Effector CD8-positive, alpha-beta T cell (primary cell): Measurements from ENCODE around the gene GTF3C2.
"Not testable (repeated sequence)": the region's sequence is repeated elsewhere in the genome, so short reads cannot be mapped to it uniquely, and the experiment has no call there.

Experiments
- DNase-seq: peaks from one replicate; lab custom pipeline; 2025; lab: John Stamatoyannopoulos, UW

GTF3C2 gene

GRCh38 chr2:27370816-27371620, 14.5 kb upstream of the GTF3C2 start:
- no peak for DNase-seq

GRCh38 chr2:27370026-27370815, 13.7 kb upstream of the GTF3C2 start, which contains the start of the genes EIF2B4 and SNX17:
EIF2B4 (minus strand) TSS chr2:27370338; CDS start chr2:27370314, 24 bp downstream.
SNX17 (plus strand) TSS chr2:27370616; CDS start chr2:27370744, 128 bp downstream.
- peak; percentile 98 for DNase-seq

DNA sequence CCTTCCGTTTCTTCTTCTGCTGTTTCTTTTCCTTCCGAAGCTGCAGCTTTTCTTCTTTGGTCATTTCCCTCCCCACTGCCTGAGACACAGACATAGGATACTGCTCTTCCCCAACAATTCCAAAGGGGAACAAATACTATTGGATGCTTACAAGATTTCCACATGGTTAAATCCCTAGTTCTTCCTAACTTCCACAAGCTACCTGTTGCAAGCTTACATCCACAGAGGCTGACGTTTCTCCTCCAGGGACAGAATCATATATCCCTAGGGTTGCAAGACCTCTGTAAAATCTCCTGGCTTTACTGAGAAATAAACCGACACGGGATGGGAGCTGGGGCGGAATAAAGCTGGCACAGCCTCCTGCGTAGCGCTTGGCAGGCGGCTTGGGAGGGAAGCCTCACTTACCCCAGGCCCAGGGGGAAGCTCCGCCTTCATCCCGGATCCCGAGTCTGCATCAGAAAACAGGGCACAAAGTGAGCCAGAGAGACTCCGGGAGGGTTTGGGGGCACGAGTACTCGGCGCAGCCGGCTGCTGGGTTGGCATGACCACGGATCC, 13.0 kb upstream of the GTF3C2 start:
- no peak for DNase-seq

DNA sequence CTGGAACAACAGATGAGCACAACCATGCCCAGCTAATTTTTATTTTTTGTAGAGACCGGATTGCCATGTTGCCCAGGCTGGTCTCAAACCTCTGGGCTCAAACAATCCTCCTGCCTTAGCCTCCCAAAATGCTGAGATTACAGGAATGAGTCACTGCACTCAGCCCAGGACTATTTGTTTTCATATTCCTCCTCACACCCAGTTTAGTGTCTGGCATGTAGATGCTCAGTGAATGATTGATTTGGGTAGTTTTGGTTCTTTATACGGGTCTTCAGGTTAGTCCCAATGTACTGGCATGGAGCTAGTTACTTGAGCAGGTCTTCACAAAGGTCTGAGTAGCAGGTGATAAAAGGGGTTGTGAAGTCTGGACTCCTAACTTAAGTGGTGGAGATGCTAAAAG, 7.4 kb upstream of the GTF3C2 start:
- DNase-seq, result no peak

- DNase-seq, result no peak
These were observed 6.3 kb upstream of the GTF3C2 start for GRCh38 chr2:27362678-27363420.

- peak; percentile 48 for DNase-seq
These were observed 545 bp downstream of the GTF3C2 start for GRCh38 chr2:27356056-27356381.

- DNase-seq, result no peak
These were observed 2.0 kb downstream of the GTF3C2 start for GRCh38 chr2:27354597-27354927.

DNA sequence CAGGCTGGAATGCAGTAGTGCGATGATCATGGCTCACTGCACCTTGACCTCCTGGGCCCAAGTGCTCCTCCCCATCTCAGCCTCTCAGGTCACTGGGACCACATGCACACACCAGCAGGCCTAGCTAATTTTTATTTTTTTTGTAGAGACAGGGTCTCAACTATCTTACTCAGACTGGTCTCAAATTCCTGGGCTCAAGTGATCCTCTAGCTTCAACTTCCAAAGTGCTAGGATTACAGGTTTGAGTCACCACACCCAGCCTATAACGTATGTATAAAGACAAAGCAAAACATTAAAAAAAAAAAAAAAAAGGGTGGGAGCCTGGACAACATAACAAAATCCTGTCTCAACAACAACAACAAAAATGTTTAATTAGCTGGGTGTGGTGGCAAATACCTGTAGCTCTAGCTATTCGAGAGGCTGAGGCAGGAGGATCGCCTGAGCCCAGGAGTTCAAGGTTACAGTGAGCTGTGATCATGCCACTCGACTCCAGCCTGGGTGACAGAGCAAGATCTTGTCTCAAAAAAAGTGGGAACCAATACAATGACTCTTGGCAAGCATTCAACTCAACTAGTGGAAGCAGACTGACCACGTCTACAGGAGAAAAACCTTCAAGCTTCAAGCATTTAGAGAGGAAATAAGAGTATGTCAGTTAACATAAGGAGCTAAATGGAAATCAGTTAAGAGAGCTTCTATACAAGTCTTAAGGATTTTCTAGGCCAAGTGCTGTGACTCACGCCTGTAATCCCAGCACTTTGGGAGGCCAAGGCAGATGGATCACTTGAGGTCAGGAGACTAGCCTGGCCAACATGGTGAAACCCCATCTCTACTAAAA, 2.6 kb downstream of the GTF3C2 start:
- DNase-seq, result no peak

- not testable (repeated sequence) for DNase-seq
These were observed 3.2 kb downstream of the GTF3C2 start for GRCh38 chr2:27353386-27353761.

DNA sequence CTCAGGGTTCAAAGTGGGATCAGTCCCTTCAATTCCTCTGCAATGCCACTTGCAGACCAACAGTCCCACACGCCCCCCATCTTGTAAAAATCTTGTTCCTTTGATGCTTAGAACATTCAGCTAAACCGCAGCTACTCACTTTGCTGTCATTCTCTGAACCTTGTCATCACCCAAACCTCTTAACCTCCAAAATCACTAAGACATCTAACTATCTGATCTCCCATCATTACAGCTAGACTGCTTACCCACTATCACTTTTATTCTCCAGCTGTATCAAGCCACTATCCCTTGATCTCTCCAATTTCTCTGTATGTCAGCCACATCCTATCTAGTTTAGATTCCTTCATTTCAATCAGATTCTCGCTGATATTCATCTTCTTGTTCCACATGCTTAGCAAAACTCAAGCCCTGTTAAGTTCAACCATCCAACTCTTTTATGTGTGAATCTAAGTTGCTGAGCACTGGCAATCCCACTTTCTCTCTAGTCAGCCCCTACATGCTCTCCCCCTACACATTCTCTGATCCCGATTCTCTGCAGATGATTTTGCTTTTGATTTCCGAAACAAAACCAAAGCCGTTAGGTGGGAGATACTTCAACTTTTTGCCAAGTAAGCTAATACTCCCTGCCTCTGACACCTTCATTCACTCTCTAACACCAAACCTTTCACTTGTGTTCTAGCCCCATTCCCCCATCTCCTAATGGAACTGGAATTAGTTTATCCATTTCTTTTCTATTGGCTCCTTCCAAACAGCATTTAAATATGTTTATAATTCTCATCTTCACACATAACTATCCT, 4.6 kb downstream of the GTF3C2 start:
- DNase-seq, result no peak

DNA sequence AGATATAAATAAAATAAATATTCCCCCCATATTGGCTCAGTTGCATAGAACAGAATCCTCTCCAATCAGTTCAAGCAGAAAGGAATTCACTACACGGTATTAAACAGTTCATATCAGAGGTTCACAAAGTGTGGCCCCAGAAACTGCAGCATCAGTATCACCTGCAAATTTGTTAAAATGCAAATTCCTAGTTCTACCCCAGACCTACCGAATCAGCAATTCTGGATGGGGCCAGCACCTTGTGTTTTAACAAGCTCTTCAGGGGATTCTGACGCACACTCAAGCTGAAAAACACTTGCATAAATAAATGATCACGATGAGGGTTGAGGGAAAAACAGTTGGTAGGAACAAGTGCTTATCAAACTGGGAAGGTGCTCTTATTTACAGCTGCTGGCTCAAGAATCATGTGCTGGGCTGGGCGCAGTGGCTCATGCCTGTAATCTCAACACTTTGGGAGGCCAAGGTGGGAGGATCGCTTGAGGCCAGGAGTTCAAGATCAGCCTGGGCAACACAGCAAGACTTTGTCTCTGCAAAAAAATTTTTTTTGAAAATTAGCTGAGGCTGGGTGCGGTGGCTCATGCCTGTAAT, 6.4 kb downstream of the GTF3C2 start:
- DNase-seq, result no peak

DNA sequence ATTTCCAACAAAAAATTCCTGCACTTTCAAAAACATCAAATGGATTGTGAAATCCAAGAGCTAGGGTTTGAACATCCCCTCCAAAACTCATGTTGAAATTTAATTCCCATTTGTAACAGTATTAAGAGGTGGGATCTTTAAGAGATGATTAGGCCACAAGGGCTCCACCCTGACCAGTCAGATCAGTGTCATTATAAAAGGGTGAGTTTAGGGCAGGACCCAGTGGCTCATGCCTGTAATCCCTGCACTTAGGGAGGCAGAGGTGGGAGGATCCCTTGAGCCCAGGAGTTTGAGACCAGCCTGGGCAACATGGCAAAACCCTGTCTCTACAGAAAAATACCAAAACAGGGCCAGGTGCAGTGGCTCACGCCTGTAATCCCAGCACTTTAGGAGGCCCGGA, 8.9 kb downstream of the GTF3C2 start:
- DNase-seq, result no peak

- DNase-seq, result no peak
These were observed 20.4 kb downstream of the GTF3C2 start for GRCh38 chr2:27336173-27336572.

DNA sequence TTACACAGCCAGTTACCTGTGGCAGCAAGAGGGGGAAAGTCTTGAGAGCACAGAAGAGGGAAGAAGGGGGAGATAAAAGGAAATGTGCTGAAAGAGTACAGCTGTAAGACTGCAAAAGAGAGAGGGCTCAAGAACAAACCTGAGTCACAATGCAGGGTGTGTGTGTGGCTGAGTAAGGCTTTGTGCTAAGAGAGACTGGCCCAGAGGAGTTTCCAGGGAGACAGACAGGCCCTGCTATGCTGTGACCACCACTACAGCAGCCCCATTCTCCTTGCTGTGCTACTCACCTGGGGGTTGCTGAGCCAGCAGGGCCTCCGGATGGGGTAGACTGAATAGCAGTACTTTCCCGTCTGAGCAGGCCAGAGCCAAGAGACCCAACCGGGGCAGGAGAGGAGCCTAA, 21.3 kb downstream of the GTF3C2 start:
- DNase-seq, result no peak

DNA sequence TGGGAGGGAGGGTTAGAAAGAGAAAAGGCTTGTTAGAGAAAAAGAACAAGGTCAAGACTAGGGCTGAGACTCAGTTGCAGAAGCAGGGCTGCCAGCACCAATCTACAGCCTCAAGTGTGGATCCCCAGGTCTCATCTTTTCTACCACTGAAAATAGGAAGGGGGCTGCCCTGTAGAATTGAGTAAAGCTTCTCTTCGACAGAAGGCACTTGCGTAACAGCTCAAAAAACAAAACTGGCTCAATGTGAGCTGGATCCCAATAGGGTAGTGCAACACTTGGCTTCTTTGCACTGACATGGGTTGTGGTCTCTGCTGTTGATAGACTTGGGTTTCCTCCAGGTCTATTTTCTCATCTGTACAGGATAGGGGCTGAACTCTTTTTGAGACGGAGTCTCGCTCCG, 31.8 kb downstream of the GTF3C2 start:
- DNase-seq, result no peak

DNA sequence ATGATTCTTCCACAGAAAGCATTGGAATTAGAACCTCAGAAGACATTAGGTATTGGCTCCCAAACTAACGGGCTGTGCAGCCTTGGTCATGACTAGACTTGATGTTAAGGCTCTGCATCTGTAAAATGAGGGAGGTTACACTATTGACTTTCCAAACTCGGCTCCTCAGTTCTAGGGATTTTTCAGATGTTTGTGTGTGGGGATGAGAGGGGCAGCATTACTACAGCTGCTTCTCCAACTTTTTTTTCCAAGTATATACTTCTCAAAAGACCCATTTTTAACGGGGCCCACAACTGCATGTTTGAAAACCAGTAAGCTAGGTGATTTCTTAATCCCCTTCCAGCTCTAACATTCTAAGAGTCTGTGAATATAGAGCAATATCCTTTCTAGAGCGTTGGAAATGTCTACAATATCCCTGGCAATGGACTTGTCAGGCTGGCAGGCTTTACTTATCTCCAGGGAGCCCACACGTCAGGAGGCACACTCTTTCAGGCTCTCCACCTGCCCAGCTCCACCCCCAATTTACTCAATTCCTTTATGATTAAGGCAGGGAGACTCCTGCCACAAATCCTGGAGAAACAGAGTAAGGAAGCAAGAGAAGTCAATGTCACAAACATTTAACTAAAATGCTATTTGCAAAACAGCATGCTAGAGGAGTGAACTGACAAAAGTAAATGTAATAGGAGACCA, 32.8 kb downstream of the GTF3C2 start:
- DNase-seq, result no peak

DNA sequence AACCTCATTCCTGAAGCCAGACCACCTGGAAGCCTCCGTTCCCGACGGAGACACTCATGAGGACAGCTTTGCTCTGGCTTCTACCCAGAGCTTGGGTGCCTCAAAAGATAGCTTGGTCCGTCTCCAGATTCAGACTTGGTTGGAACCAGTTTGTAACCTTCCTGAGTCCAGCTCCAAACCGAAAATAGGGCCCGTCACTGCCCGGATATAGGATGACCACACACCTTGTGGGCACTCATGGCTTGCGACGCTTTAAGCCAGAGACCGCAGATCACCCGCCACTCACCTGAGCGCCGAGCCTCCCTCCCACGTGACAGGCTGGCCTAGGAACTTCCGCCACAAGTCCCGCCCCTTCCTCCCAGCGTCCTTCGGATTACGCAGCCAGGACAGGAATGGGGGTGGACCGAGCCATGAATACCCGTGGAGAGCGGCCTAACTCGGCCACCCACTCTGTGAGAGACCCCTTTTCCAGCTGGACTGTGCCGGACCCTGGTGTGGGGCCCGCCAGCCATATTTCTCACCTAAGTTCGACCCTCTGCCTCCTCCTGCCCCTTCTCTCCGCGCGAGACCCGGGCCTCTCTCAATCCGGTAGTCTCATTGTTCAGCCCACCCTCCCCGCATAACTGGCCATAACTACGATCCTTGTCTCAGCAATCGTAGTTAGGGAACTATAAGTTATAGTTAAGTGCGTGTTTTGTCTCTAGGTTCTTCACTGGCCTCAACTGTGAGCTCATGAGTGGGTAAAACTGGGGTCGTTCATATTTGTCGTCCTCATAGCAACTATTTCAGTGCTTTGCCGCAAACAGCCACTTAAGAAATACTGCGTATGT, 33.6 kb downstream of the GTF3C2 start, which contains the start of gene MPV17:
Gene MPV17, minus strand, starts transcription at position 332 of the 830 bp plus-strand sequence. CDS start 580 bp downstream, outside the sequence.
- DNase-seq, result peak; percentile 67

- DNase-seq, result no peak
These were observed 34.2 kb downstream of the GTF3C2 start for GRCh38 chr2:27322301-27322765.
